A549 (cell line): ENCODE data around the gene SGSM2. TPM values are rescaled to one million over a fixed set of nuclear protein-coding genes. Genes with fewer than 3 reads are reported as not detected.

Source experiments
- ATAC-seq, 2 experiments: fragments of 200-7000 bp in 1 of 2; fragments of >200 bp in 1 of 2; cut with Nextera tagmentation in 1 of 2; cut with Tn5 transposase in 1 of 2; 3 replicates each; pipeline versions ENCODE4 v1.8.0 to v1.9.1; 2018 to 2020; ENCODE audit warnings: mild to moderate bottlenecking in 1 of 2, moderate library complexity in 1 of 2
- CTCF ChIA-PET: fragments of 300-600 bp; sonication (Branson Sonifier 250); formaldehyde crosslinking; extraction: SDS; loops from one replicate; lab custom pipeline; 2021; ENCODE audit warnings: antibody characterized with exemption, inconsistent platforms; lab: Yijun Ruan, JAX
- POLR2A ChIA-PET: fragments of 350-600 bp; formaldehyde crosslinking; extraction: SDS; loops from one replicate; lab custom pipeline; 2021; ENCODE audit warnings: antibody characterized with exemption, inconsistent platforms; lab: Yijun Ruan, JAX
- DNase-seq, 2 experiments: peaks; one replicate each; pipeline versions ENCODE4 v3.0.0 to v3.0.0-alpha.2; 2011 to 2016; ENCODE audit warnings: low read depth in 1 of 2, low spot score in 1 of 2
- FAIRE-seq: peaks from 2 replicates; lab custom pipeline; 2011; peaks lifted over from hg19 to GRCh38; lab: Jason Lieb, UNC
- H3K27ac ChIP-seq, 2 experiments: fragments of >200 bp; sonication (Bioruptor Twin); formaldehyde crosslinking; 3 replicates each; pipeline ENCODE4 v1.5.1; 2016 to 2017
- H3K4me1 ChIP-seq: fragments of >200 bp; sonication (Bioruptor Twin); formaldehyde crosslinking; 3 replicates; pipeline ENCODE4 v1.6.1; 2016
- H3K4me2 ChIP-seq: fragments of >200 bp; sonication (Bioruptor Twin); formaldehyde crosslinking; 3 replicates; pipeline ENCODE4 v1.6.1; 2016
- H3K4me3 ChIP-seq: fragments of >200 bp; sonication (Bioruptor Twin); formaldehyde crosslinking; 3 replicates; pipeline ENCODE4 v1.5.1; 2016
- H3K9me3 ChIP-seq: fragments of >200 bp; sonication (Bioruptor Twin); formaldehyde crosslinking; 3 replicates; pipeline ENCODE4 v1.6.1; 2016
- CBX2 ChIP-seq: fragments of 200-600 bp; sonication (generic); IDR thresholded peaks from 2 replicates; pipeline ENCODE4 v1.6.1; 2016; ENCODE audit warnings: low read depth, mild to moderate bottlenecking, borderline replicate concordance
- CEBPB ChIP-seq, 2 experiments: fragments of >200 bp in 1 of 2; sonication (Bioruptor Twin) in 1 of 2; formaldehyde crosslinking in 1 of 2; IDR thresholded peaks; 2 replicates each; pipeline ENCODE4 v1.6.1; 2012 to 2016
- E2F6 ChIP-seq: IDR thresholded peaks from 2 replicates; pipeline ENCODE4 v1.6.1; 2012; ENCODE audit warnings: low read depth, borderline replicate concordance
- ELK1 ChIP-seq: fragments of 150-350 bp; IDR thresholded peaks from 2 replicates; pipeline ENCODE4 v1.6.1; 2014; ENCODE audit warnings: low read depth, mild to moderate bottlenecking, low read length
- EP300 ChIP-seq, 2 experiments: fragments of >200 bp; sonication (Bioruptor Twin); formaldehyde crosslinking; IDR thresholded peaks; 2 replicates in 1 of 2; 3 replicates in 1 of 2; pipeline ENCODE4 v1.6.1; 2016 to 2017
- ESRRA ChIP-seq: fragments of 150-350 bp; IDR thresholded peaks from 2 replicates; pipeline ENCODE4 v1.6.1; 2014; ENCODE audit warnings: mild to moderate bottlenecking, low read length, borderline replicate concordance
- FOXS1 ChIP-seq: fragments of 250-450 bp; sonication (Bioruptor Pico); IDR thresholded peaks from 2 replicates; pipeline ENCODE4 v1.5.0; 2020; ENCODE audit warnings: mild to moderate bottlenecking, moderate library complexity
- GATA3 ChIP-seq: IDR thresholded peaks from 2 replicates; pipeline ENCODE4 v1.6.1; 2012; ENCODE audit warnings: borderline replicate concordance
- HDAC2 ChIP-seq: fragments of 200-600 bp; sonication (generic); IDR thresholded peaks from 2 replicates; pipeline ENCODE4 v1.6.1; 2016
- HOXB13 ChIP-seq: fragments of 250-450 bp; sonication (Bioruptor Pico); IDR thresholded peaks from 2 replicates; pipeline ENCODE4 v1.5.0; 2020; ENCODE audit warnings: low read depth, mild to moderate bottlenecking, moderate library complexity
- MAFK ChIP-seq: fragments of 450-650 bp; IDR thresholded peaks from 2 replicates; pipeline ENCODE4 v1.6.1; 2014; ENCODE audit not compliant: partially characterized antibody
- NFE2L2 ChIP-seq: fragments of 150-350 bp; conservative IDR thresholded peaks from 2 replicates; pipeline ENCODE4 v1.6.1; 2014; ENCODE audit warnings: low read length
- NPAS2 ChIP-seq: fragments of 250-450 bp; sonication (Bioruptor Pico); IDR thresholded peaks from 2 replicates; pipeline ENCODE4 v1.8.0; 2022; ENCODE audit warnings: mild to moderate bottlenecking, moderate library complexity, borderline replicate concordance
- POLR2A ChIP-seq: IDR thresholded peaks from 2 replicates; pipeline ENCODE4 v1.6.1; 2012; ENCODE audit warnings: mild to moderate bottlenecking, low read length
- SMC3 ChIP-seq: fragments of >200 bp; sonication (Bioruptor Twin); formaldehyde crosslinking; IDR thresholded peaks from 3 replicates; pipeline ENCODE4 v1.6.1; 2018; ENCODE audit warnings: inconsistent platforms
- SREBF2 ChIP-seq: fragments of 450-650 bp; IDR thresholded peaks from 2 replicates; pipeline ENCODE4 v1.6.1; 2014; ENCODE audit warnings: mild to moderate bottlenecking, moderate library complexity
- TP53 ChIP-seq: fragments of 250-450 bp; sonication (Bioruptor Pico); IDR thresholded peaks from 2 replicates; pipeline ENCODE4 v1.5.0; 2021; ENCODE audit warnings: mild to moderate bottlenecking, moderate library complexity
- ZFP36 ChIP-seq: fragments of 450-650 bp; IDR thresholded peaks from 2 replicates; pipeline ENCODE4 v1.6.1; 2014; ENCODE audit warnings: borderline replicate concordance; ENCODE audit not compliant: partially characterized antibody
- ZNF302 ChIP-seq: fragments of 250-450 bp; sonication (Bioruptor Pico); IDR thresholded peaks from 2 replicates; pipeline ENCODE4 v1.9.0; 2021; ENCODE audit warnings: inconsistent platforms, mild to moderate bottlenecking, moderate library complexity
- ZSCAN20 ChIP-seq: fragments of 250-450 bp; sonication (Bioruptor Pico); IDR thresholded peaks from 2 replicates; pipeline ENCODE4 v1.8.0; 2022; ENCODE audit warnings: mild to moderate bottlenecking, moderate library complexity
- WGBS: methylation state at CpG from one replicate; pipeline ENCODE4 v1.1.6; 2017; ENCODE audit errors: missing lambda C conversion rate; 5-methylcytosine and 5-hydroxymethylcytosine counted together
- polyA plus RNA-seq, 4 experiments: library from polyadenylated mRNA; depleted of rRNA in 3 of 4; stranded (reverse); fragments of >200 nt; fragmentation: RNase III in 1 of 4; extraction: RNeasy Plus Mini Kit Qiagen cat#74134 plus additional on column Dnase treatment in 1 of 4; gene quantifications; 2 replicates in 3 of 4; 3 replicates in 1 of 4; pipeline ENCODE4 v1.2.3, GENCODE V29; 2011 to 2017
- TF ChIP-seq, protein P1 (sequence below): fragments of 250-450 bp; sonication (Bioruptor Pico); IDR thresholded peaks from 2 replicates; pipeline ENCODE4 v1.5.0; 2021; ENCODE audit warnings: mild to moderate bottlenecking, moderate library complexity, borderline replicate concordance
- TF ChIP-seq, protein P2 (sequence below): fragments of >200 bp; sonication (Bioruptor Twin); formaldehyde crosslinking; IDR thresholded peaks from 3 replicates; pipeline ENCODE4 v1.5.1; 2016
- TF ChIP-seq, protein P3 (sequence below): fragments of >200 bp; sonication (Bioruptor Twin); formaldehyde crosslinking; IDR thresholded peaks from 3 replicates; pipeline ENCODE4 v1.6.1; 2016

SGSM2 gene
- polyA plus RNA-seq, 2 of the 4 experiments (the other 2 are of a cell fraction): 24.9 to 53.3 TPM

GRCh38 chr17:2410951-2411350 is 73.7 kb downstream of the SGSM2 start:
- peak in 1 of 2 experiments; percentile 12 for DNase-seq
- TF ChIP-seq NPAS2: no peak
- TF ChIP-seq, protein P1, sequence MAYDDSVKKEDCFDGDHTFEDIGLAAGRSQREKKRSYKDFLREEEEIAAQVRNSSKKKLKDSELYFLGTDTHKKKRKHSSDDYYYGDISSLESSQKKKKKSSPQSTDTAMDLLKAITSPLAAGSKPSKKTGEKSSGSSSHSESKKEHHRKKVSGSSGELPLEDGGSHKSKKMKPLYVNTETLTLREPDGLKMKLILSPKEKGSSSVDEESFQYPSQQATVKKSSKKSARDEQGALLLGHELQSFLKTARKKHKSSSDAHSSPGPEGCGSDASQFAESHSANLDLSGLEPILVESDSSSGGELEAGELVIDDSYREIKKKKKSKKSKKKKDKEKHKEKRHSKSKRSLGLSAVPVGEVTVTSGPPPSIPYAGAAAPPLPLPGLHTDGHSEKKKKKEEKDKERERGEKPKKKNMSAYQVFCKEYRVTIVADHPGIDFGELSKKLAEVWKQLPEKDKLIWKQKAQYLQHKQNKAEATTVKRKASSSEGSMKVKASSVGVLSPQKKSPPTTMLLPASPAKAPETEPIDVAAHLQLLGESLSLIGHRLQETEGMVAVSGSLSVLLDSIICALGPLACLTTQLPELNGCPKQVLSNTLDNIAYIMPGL (CRISPR knock-in tag): no peak
- no peak for TF ChIP-seq E2F6
- no peak for TF ChIP-seq GATA3
- no peak for TF ChIP-seq ZSCAN20
- Histone ChIP-seq H3K4me3 (no peak overlapping the region), H3K9me3 (no peaks in the 10 kb centered on the region), H3K4me1 (peaks cover 26% of the 10 kb centered on the region), H3K27ac (no peak overlapping the region), H3K4me2 (no peak overlapping the region)
- 94% methylated on average over 7 of the region's 7 CpGs for WGBS
- ChIA-PET CTCF (interaction anchor here (0.8 to 28.1 kb wide), 8 partner anchors 8 to 80 kb away, joined by 3 to 1099 read pairs (median 4); no protein-coding TSS in a partner anchor), POLR2A (interaction anchor here (1.1 kb wide), 1 partner anchor 18 kb away, joined by 3 read pairs; no protein-coding TSS in a partner anchor)
- no peak for ATAC-seq
- no peak for FAIRE-seq

GRCh38 chr17:2412561-2413021 is 75.3 kb downstream of the SGSM2 start:
- Histone ChIP-seq H3K9me3 (no peaks in the 10 kb centered on the region), H3K27ac (peak overlapping the region in 1 of 2 experiments; percentile 15; a peak in 1 of 6 replicates), H3K4me2 (no peak overlapping the region), H3K4me1 (peaks cover 12% of the 10 kb centered on the region), H3K4me3 (no peak overlapping the region)
- ATAC-seq (peak; percentile 52 to 60; a peak in 5 of 6 replicates), FAIRE-seq (no peak), DNase-seq (no peak)
- TF ChIP-seq SMC3 (0 out of 3 replicates have a peak, but pooled peaks have one; percentile 21), HDAC2 (no peak), POLR2A (no peak)
- TF ChIP-seq, protein P2, sequence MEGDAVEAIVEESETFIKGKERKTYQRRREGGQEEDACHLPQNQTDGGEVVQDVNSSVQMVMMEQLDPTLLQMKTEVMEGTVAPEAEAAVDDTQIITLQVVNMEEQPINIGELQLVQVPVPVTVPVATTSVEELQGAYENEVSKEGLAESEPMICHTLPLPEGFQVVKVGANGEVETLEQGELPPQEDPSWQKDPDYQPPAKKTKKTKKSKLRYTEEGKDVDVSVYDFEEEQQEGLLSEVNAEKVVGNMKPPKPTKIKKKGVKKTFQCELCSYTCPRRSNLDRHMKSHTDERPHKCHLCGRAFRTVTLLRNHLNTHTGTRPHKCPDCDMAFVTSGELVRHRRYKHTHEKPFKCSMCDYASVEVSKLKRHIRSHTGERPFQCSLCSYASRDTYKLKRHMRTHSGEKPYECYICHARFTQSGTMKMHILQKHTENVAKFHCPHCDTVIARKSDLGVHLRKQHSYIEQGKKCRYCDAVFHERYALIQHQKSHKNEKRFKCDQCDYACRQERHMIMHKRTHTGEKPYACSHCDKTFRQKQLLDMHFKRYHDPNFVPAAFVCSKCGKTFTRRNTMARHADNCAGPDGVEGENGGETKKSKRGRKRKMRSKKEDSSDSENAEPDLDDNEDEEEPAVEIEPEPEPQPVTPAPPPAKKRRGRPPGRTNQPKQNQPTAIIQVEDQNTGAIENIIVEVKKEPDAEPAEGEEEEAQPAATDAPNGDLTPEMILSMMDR: 0 out of 3 replicates have a peak, but pooled peaks have one; percentile 14
- CTCF ChIA-PET: interaction anchor here (0.8 to 28.1 kb wide), 9 partner anchors 9 to 358 kb away, joined by 3 to 1099 read pairs (median 4); partner anchors contain the start of genes HIC1 and SGSM2
- POLR2A ChIA-PET: interaction anchor here (0.9 to 1.4 kb wide), 3 partner anchors 11 to 20 kb away, joined by 3 to 5 read pairs (median 4); no protein-coding TSS in a partner anchor
- 56% methylated on average over 2 of the region's 2 CpGs for WGBS

DNA sequence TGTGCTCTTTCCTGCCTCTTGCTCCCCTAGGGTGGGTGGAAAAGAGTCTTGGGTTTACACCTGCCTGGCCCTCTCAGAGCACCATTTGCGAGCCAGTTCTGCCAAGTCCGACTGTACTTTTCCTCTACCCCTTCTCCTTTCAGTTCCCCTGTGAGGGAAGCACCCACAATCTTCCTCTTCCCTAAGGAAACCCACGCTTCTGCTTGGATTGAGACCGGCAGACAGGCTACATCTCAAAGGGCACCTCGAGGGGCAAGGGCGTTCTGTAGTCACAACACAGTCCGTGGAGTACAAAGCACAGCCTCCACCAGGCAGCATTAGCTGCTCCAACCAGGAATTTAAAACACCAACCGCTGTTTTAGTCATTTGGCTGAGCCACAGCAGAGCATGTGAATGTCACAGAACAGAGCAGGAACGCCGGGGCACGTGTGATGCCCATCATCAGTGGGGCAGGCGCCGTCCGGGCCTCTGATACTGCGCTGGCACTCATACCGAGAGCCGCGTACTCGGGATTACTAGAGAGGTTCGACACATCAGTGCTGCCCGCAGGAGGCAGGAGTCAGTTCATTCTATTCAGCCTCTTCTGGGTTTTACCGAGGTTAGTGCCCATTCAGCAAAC is 77.3 kb downstream of the SGSM2 start:
- H3K4me2 ChIP-seq: no peak overlapping the region
- H3K4me1 ChIP-seq: peaks cover 7% of the 10 kb centered on the region; the same call in 1 of the 3 replicates
- ChIA-PET POLR2A (no interaction called here), CTCF (interaction anchor here (1.5 to 28.1 kb wide), 7 partner anchors 7 to 85 kb away, joined by 4 to 1099 read pairs (median 50); partner anchors contain the start of gene MNT)
- ATAC-seq (no peak), DNase-seq (no peak), FAIRE-seq (no peak)
- no peak overlapping the region for H3K27ac ChIP-seq
- H3K9me3 ChIP-seq: no peaks in the 10 kb centered on the region
- H3K4me3 ChIP-seq: no peak overlapping the region
- WGBS: 95% methylated on average over 22 of the region's 22 CpGs
- no peak for TF ChIP-seq CEBPB (IDR thresholded peaks at IDR 0.05)
- no peak for TF ChIP-seq NFE2L2
- no peak for TF ChIP-seq ELK1
- TF ChIP-seq ZFP36: no peak
- TF ChIP-seq TP53 (CRISPR knock-in tag): no peak
- no peak for TF ChIP-seq SREBF2
- TF ChIP-seq MAFK: no peak
- TF ChIP-seq, protein P3, sequence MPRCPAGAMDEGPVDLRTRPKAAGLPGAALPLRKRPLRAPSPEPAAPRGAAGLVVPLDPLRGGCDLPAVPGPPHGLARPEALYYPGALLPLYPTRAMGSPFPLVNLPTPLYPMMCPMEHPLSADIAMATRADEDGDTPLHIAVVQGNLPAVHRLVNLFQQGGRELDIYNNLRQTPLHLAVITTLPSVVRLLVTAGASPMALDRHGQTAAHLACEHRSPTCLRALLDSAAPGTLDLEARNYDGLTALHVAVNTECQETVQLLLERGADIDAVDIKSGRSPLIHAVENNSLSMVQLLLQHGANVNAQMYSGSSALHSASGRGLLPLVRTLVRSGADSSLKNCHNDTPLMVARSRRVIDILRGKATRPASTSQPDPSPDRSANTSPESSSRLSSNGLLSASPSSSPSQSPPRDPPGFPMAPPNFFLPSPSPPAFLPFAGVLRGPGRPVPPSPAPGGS: no peak
- no peak for TF ChIP-seq ESRRA
- TF ChIP-seq POLR2A: no peak
- TF ChIP-seq HOXB13 (CRISPR knock-in tag): no peak
- no peak for TF ChIP-seq CBX2
- TF ChIP-seq FOXS1 (CRISPR knock-in tag): no peak
- no peak for TF ChIP-seq ZNF302 (CRISPR knock-in tag)
- TF ChIP-seq, protein P1 (CRISPR knock-in tag): no peak
- TF ChIP-seq EP300 (IDR thresholded peaks at IDR 0.05): no peak
